IMR-90 (cell line): ENCODE measurements around the gene BCL2L11. TPM values are rescaled to one million over a fixed set of nuclear protein-coding genes. Genes with fewer than 3 reads are reported as not detected.

ENCODE experiments used
- ATAC-seq: fragments of 200-7000 bp; cut with Tn5 transposase; 2 replicates; pipeline ENCODE4 v1.9.1; 2020; ENCODE audit warnings: low read depth, mild to moderate bottlenecking, moderate library complexity
- BruUV-seq: library from RNA; stranded (reverse); fragments of 400-500 nt; replicated peaks from 2 replicates; lab custom pipeline; 2021; lab: Mats Ljungman, UMichigan
- CTCF ChIA-PET: fragments of 300-600 bp; formaldehyde crosslinking; extraction: SDS; loops from one replicate; lab custom pipeline; 2021; ENCODE audit warnings: antibody characterized with exemption; lab: Yijun Ruan, JAX
- POLR2A ChIA-PET: fragments of 300-600 bp; sonication (Branson Sonifier 250); formaldehyde crosslinking; loops from one replicate; lab custom pipeline; 2022; ENCODE audit warnings: antibody characterized with exemption; ENCODE audit not compliant: unreplicated experiment; lab: Charles Lee
- DNase-seq: peaks from one replicate; pipeline ENCODE4 v3.0.0; 2013
- H2AFZ ChIP-seq: replicated peaks from 2 replicates; pipeline ENCODE3; 2013; ENCODE audit warnings: low read length, mild to moderate bottlenecking; ENCODE audit not compliant: poor library complexity
- H2AK5ac ChIP-seq: 2 replicates; pipeline ENCODE4 v1.6.1; 2013; ENCODE audit warnings: low read depth, low read length, inconsistent platforms
- H2AK9ac ChIP-seq: replicated peaks from 2 replicates; pipeline ENCODE3; 2013; ENCODE audit warnings: mild to moderate bottlenecking, low read depth, low read length, moderate library complexity; ENCODE audit not compliant: poor library complexity
- H2BK120ac ChIP-seq: 2 replicates; pipeline ENCODE4 v1.6.1; 2013; ENCODE audit warnings: low read depth, low read length, inconsistent platforms
- H2BK15ac ChIP-seq: 3 replicates; pipeline ENCODE4 v1.6.1; 2013; ENCODE audit warnings: low read depth, low read length, inconsistent platforms
- H2BK20ac ChIP-seq: 2 replicates; pipeline ENCODE4 v1.6.1; 2013; ENCODE audit warnings: low read depth, mild to moderate bottlenecking, inconsistent platforms, low read length, moderate library complexity
- H2BK5ac ChIP-seq: 2 replicates; pipeline ENCODE4 v1.6.1; 2013; ENCODE audit warnings: mild to moderate bottlenecking, low read depth, low read length, inconsistent platforms; ENCODE audit not compliant: poor library complexity, severe bottlenecking
- H3K14ac ChIP-seq: replicated peaks from 2 replicates; pipeline ENCODE4 v1.6.1; 2013; ENCODE audit warnings: low read depth, low read length, inconsistent platforms
- H3K18ac ChIP-seq: 2 replicates; pipeline ENCODE4 v1.6.1; 2013; ENCODE audit warnings: low read depth, low read length, control low read depth
- H3K23ac ChIP-seq: 2 replicates; pipeline ENCODE4 v1.6.1; 2013; ENCODE audit warnings: low read depth, low read length, inconsistent platforms
- H3K27ac ChIP-seq: 2 replicates; pipeline ENCODE4 v1.5.1; 2013; ENCODE audit warnings: mild to moderate bottlenecking, control low read depth, low read length; ENCODE audit not compliant: insufficient read depth
- H3K27me3 ChIP-seq: 2 replicates; pipeline ENCODE4 v1.6.1; 2013; ENCODE audit warnings: low read length; ENCODE audit not compliant: control insufficient read depth, insufficient read depth
- H3K36me3 ChIP-seq: 2 replicates; pipeline ENCODE4 v1.6.1; 2013; ENCODE audit warnings: low read length, mixed read lengths; ENCODE audit not compliant: control insufficient read depth, insufficient read depth
- H3K4ac ChIP-seq: 2 replicates; pipeline ENCODE4 v1.6.1; 2013; ENCODE audit warnings: low read depth, low read length, inconsistent platforms
- H3K4me1 ChIP-seq: 2 replicates; pipeline ENCODE4 v1.6.1; 2013; ENCODE audit warnings: low read length, mixed read lengths; ENCODE audit not compliant: control insufficient read depth, insufficient read depth
- H3K4me2 ChIP-seq: 2 replicates; pipeline ENCODE4 v1.6.1; 2013; ENCODE audit warnings: low read depth, mild to moderate bottlenecking, control low read depth, low read length, moderate library complexity
- H3K4me3 ChIP-seq: 2 replicates; pipeline ENCODE4 v1.5.1; 2013; ENCODE audit warnings: low read depth, mild to moderate bottlenecking, control low read depth, low read length, moderate library complexity; ENCODE audit not compliant: insufficient read depth
- H3K56ac ChIP-seq: 2 replicates; pipeline ENCODE4 v1.6.1; 2013; ENCODE audit warnings: low read length, inconsistent platforms; ENCODE audit not compliant: insufficient read depth; ENCODE audit errors: extremely low read depth
- H3K79me1 ChIP-seq, 2 experiments: 2 replicates each; pipeline ENCODE4 v1.6.1; 2013; ENCODE audit warnings: low read length in 2 of 2, inconsistent platforms in 1 of 2, low read depth in 1 of 2
- H3K9ac ChIP-seq: 2 replicates; pipeline ENCODE4 v1.6.1; 2013; ENCODE audit warnings: low read depth, low read length, control low read depth
- H3K9me1 ChIP-seq: 2 replicates; pipeline ENCODE4 v1.6.1; 2013; ENCODE audit warnings: low read length, inconsistent platforms; ENCODE audit not compliant: insufficient read depth
- H3K9me3 ChIP-seq: 2 replicates; pipeline ENCODE4 v1.6.1; 2013; ENCODE audit warnings: low read length; ENCODE audit not compliant: control insufficient read depth, insufficient read depth
- H4K20me1 ChIP-seq: 2 replicates; pipeline ENCODE4 v1.6.1; 2013; ENCODE audit warnings: low read length, inconsistent platforms; ENCODE audit not compliant: insufficient read depth
- H4K5ac ChIP-seq: 2 replicates; pipeline ENCODE4 v1.6.1; 2013; ENCODE audit warnings: mild to moderate bottlenecking, low read depth, low read length, control low read depth
- H4K8ac ChIP-seq, 2 experiments: 2 replicates each; pipeline ENCODE4 v1.6.1; 2013; ENCODE audit warnings: low read depth in 2 of 2, low read length in 2 of 2, control low read depth in 1 of 2, inconsistent platforms in 1 of 2
- H4K91ac ChIP-seq: 2 replicates; pipeline ENCODE4 v1.6.1; 2013; ENCODE audit warnings: low read depth, low read length, inconsistent platforms; ENCODE audit not compliant: insufficient read depth
- BHLHE40 ChIP-seq: fragments of 150-350 bp; IDR thresholded peaks from 2 replicates; pipeline ENCODE4 v1.6.1; 2016; ENCODE audit warnings: mild to moderate bottlenecking, low read depth, low read length
- FOS ChIP-seq: fragments of 150-350 bp; IDR thresholded peaks from 2 replicates; pipeline ENCODE4 v1.6.1; 2016; ENCODE audit warnings: low read depth, low read length
- NFE2L2 ChIP-seq: fragments of 150-350 bp; IDR thresholded peaks from 2 replicates; pipeline ENCODE4 v1.6.1; 2016; ENCODE audit warnings: low read depth, mild to moderate bottlenecking, low read length
- RAD21 ChIP-seq: IDR thresholded peaks from 2 replicates; pipeline ENCODE4 v1.6.1; 2012; ENCODE audit warnings: low read length, improper control_type of control experiment
- SMC3 ChIP-seq: fragments of 150-350 bp; IDR thresholded peaks from 2 replicates; pipeline ENCODE4 v1.6.1; 2016; ENCODE audit warnings: low read depth, mild to moderate bottlenecking, antibody characterized with exemption, low read length, moderate library complexity
- WGBS, 2 experiments: methylation state at CpG; one replicate each; pipeline versions ENCODE4 v1.1.5 to v1.1.7; 2013; ENCODE audit warnings: missing lambda C conversion rate in 2 of 2; ENCODE audit not compliant: insufficient read length in 1 of 2; ENCODE audit errors: extremely low coverage in 2 of 2; 5-methylcytosine and 5-hydroxymethylcytosine counted together
- dilution Hi-C: fragments of 300-500 bp; cut with HindIII; formaldehyde crosslinking; loops from one replicate; pipeline ENCODE4 v1.14.3; 2018; ENCODE audit warnings: low sequenced_read_pairs; ENCODE audit not compliant: unreplicated experiment
- in situ Hi-C: fragments of 300-500 bp; cut with MboI; formaldehyde crosslinking; loops from 3 replicates; pipeline ENCODE4 v1.14.3; 2019; ENCODE audit warnings: low sequenced_read_pairs, inconsistent platforms, mixed read lengths
- intact Hi-C: fragments of 100-400 bp; cut with micrococcal nuclease; formaldehyde crosslinking; loops from 2 replicates; pipeline ENCODE4 v1.10.0; 2022
- polyA plus RNA-seq, 3 experiments: library from polyadenylated mRNA; depleted of rRNA; stranded (reverse); fragments of >200 nt; gene quantifications; 2 replicates each; pipeline ENCODE4 v1.2.3, GENCODE V29; 2012; ENCODE audit warnings: low replicate concordance in 1 of 3
- total RNA-seq: library from RNA; depleted of rRNA; stranded (reverse); fragments of >200 nt; gene quantifications from 2 replicates; pipeline ENCODE4 v1.2.3, GENCODE V29; 2012

BCL2L11 gene
- total and polyA plus RNA-seq, 2 of the 4 experiments (the other 2 are of a cell fraction): 1.1 to 1.7 TPM

GRCh38 chr2:111162718-111163331, 42.1 kb downstream of the BCL2L11 start:
- Histone ChIP-seq H3K27ac (no peak overlapping the region), H4K8ac (no peak overlapping the region), H3K4me2 (no peak overlapping the region; the same call in 1 of the 2 replicates), H3K9me1 (peaks cover 10% of the 10 kb centered on the region; the same call in 1 of the 2 replicates), H3K18ac (no peak overlapping the region), H2AK5ac (peak overlapping the region; percentile 28; the same call in 1 of the 2 replicates), H3K79me1 (no peaks in the 10 kb centered on the region), H4K91ac (no peak overlapping the region), H3K56ac (no peak overlapping the region), H3K27me3 (peaks cover 7% of the 10 kb centered on the region), H2BK120ac (no peak overlapping the region), H3K9me3 (no peaks in the 10 kb centered on the region), H3K4me3 (no peak overlapping the region), H3K36me3 (peaks cover 25% of the 10 kb centered on the region; the same call in 1 of the 2 replicates), H3K4ac (no peak overlapping the region), H3K14ac (no peak overlapping the region), H3K23ac (no peak overlapping the region), H2BK20ac (no peak overlapping the region), H2AK9ac (no peak overlapping the region), H4K5ac (no peak overlapping the region), H4K20me1 (peaks cover 23% of the 10 kb centered on the region), H3K9ac (no peak overlapping the region), H2BK5ac (no peak overlapping the region), H2AFZ (peak overlapping the region; percentile 28), H2BK15ac (no peak overlapping the region), H3K4me1 (peaks cover 16% of the 10 kb centered on the region)
- BruUV-seq: no TSS peak
- POLR2A ChIA-PET: no interaction called here
- dilution Hi-C loops (no loop called here), intact Hi-C loops (no loop called here), in situ Hi-C loops (no loop called here)
- WGBS, 2 experiments: 17% methylated on average over 3 of the region's 12 CpGs; no CpG with 5 or more reads in 1 of the 2 experiments
- DNase-seq (peak; percentile 43), ATAC-seq (no peak)
- TF ChIP-seq BHLHE40 (no peak), NFE2L2 (no peak), SMC3 (no peak), FOS (no peak), RAD21 (no peak)
- CTCF ChIA-PET: interaction anchor here (0.6 kb wide), 1 partner anchor 449 kb away, joined by 3 read pairs; no protein-coding TSS in a partner anchor
